ENCODE data around the gene INTS2.

- TF ChIP-seq CTCF (conservative IDR thresholded peaks at IDR 0.05) (no peak), EZH2 (IDR thresholded peaks at IDR 0.05; ENCODE audit: low read depth) (no peak)
These were observed 109.6 kb downstream of the INTS2 start for GRCh38 chr17:61818225-61818624.

Measured in PC-9 (cell line).